Thyroid gland (tissue), 4 donors: Measurements from ENCODE around the gene EML3. TPM values are rescaled to one million over a fixed set of nuclear protein-coding genes. Genes with fewer than 3 reads are reported as not detected.
A peak's percentile ranks its signal among the peaks of the same experiment; 100 is the strongest.

Experiments used
- DNase-seq, 2 donors: peaks; one replicate each; pipeline ENCODE4 v3.0.0-alpha.2; 2019
- H3K27ac ChIP-seq, 3 donors: fragments of 200-600 bp; sonication (generic); 1 replicate in 2 of 3; 2 replicates in 1 of 3; pipeline ENCODE4 v1.5.1; 2016 to 2019; ENCODE audit warnings: mild to moderate bottlenecking in 1 of 3, moderate library complexity in 1 of 3
- H3K27me3 ChIP-seq: fragments of 200-600 bp; sonication (generic); one replicate; pipeline ENCODE4 v1.5.1; 2019
- H3K36me3 ChIP-seq, 2 donors: fragments of 200-600 bp; sonication (generic); one replicate each; pipeline ENCODE4 v1.5.1; 2016 to 2019
- H3K4me1 ChIP-seq, 2 donors: fragments of 200-600 bp; sonication (generic); one replicate each; pipeline ENCODE4 v1.5.1; 2017 to 2019
- H3K4me3 ChIP-seq, 3 donors: fragments of 200-600 bp; sonication (generic); replicated peaks in 1 of 3; 1 replicate in 2 of 3; 2 replicates in 1 of 3; pipeline ENCODE4 v1.5.1; 2016; ENCODE audit warnings: mild to moderate bottlenecking in 1 of 3
- H3K9me3 ChIP-seq: fragments of 200-600 bp; sonication (generic); one replicate; pipeline ENCODE4 v1.5.1; 2017
- POLR2A ChIP-seq, 2 donors: fragments of 450-650 bp; IDR thresholded peaks; one replicate each; pipeline ENCODE4 v1.6.1; 2017; ENCODE audit warnings: antibody characterized with exemption in 2 of 2, mild to moderate bottlenecking in 2 of 2, moderate library complexity in 1 of 2
- WGBS, 2 donors: methylation state at CpG; one replicate each; pipeline ENCODE4 v1.1.5; 2017; 5-methylcytosine and 5-hydroxymethylcytosine counted together
- intact Hi-C: fragments of 100-400 bp; cut with DNase I; formaldehyde crosslinking; loops from one replicate; pipeline ENCODE4 v1.15.1; 2023
- total RNA-seq, 4 donors: library from RNA; depleted of rRNA; stranded (reverse); fragments of >200 nt; gene quantifications; one replicate each; pipeline ENCODE4 v1.2.3, GENCODE V29; 2016
- TF ChIP-seq, protein P1 (sequence below), 6 experiments: fragments of 200-600 bp in 3 of 6; fragments of 450-650 bp in 3 of 6; sonication (generic) in 3 of 6; IDR thresholded peaks; one replicate each; pipeline ENCODE4 v1.5.1; 2016 to 2019; ENCODE audit warnings: antibody characterized with exemption in 6 of 6, mild to moderate bottlenecking in 2 of 6, inconsistent platforms in 1 of 6, moderate library complexity in 1 of 6

EML3 gene
- total RNA-seq, 4 donors from 2014 or later = 28.3 to 58.0 (median 46.6) TPM

DNA sequence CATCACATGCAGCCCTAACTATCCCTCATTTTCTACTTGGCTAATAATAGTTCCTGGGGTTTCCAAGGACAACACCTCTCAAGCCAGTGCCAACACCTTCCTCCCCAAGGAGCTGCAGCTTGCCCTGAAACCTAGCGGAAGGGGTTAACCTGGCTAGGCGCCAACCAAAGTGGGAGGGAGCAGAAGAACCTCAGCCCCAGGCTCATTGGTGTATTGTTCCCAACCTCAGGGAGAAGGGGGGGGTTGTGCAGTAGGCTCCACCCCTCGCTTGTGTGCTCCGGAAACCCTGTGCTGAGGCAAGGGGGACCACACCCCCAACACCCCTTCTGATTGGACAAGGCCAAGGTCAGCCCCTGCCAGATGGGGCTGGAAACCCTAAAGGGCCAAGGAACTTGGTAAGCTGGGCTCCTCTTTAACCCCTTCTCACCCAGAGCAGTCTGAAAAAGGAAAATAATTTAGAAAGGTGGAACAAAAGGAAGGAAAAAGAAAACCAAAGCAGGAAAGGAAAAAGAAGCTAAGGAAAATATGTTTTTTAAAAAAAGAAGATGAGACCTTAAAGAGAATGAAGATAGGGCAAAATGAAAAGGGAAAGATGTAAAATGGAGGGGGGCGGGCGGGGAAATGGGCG is 13.4 kb downstream of the EML3 start:
- Histone ChIP-seq H3K9me3 (no peaks in the 10 kb centered on the region), H3K4me1 (peaks cover 19 to 21% of the 10 kb centered on the region in 2 donors), H3K27me3 (no peaks in the 10 kb centered on the region), H3K27ac (peak overlapping the region in 2 of 3 donors; percentile 24 to 45), H3K4me3 (peak overlapping the region in 1 of 3 donors; percentile 9), H3K36me3 (peaks cover 40 to 42% of the 10 kb centered on the region in 2 donors)
- intact Hi-C loops = no loop called here
- TF ChIP-seq, protein P1, sequence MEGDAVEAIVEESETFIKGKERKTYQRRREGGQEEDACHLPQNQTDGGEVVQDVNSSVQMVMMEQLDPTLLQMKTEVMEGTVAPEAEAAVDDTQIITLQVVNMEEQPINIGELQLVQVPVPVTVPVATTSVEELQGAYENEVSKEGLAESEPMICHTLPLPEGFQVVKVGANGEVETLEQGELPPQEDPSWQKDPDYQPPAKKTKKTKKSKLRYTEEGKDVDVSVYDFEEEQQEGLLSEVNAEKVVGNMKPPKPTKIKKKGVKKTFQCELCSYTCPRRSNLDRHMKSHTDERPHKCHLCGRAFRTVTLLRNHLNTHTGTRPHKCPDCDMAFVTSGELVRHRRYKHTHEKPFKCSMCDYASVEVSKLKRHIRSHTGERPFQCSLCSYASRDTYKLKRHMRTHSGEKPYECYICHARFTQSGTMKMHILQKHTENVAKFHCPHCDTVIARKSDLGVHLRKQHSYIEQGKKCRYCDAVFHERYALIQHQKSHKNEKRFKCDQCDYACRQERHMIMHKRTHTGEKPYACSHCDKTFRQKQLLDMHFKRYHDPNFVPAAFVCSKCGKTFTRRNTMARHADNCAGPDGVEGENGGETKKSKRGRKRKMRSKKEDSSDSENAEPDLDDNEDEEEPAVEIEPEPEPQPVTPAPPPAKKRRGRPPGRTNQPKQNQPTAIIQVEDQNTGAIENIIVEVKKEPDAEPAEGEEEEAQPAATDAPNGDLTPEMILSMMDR (IDR thresholded peaks at IDR 0.05) = no peak
- no peak for TF ChIP-seq POLR2A (IDR thresholded peaks at IDR 0.05)
- WGBS, 2 donors = 59% methylated on average over 6 to 7 of the region's 7 CpGs
- DNase-seq = peak; percentile 80 to 85

DNA sequence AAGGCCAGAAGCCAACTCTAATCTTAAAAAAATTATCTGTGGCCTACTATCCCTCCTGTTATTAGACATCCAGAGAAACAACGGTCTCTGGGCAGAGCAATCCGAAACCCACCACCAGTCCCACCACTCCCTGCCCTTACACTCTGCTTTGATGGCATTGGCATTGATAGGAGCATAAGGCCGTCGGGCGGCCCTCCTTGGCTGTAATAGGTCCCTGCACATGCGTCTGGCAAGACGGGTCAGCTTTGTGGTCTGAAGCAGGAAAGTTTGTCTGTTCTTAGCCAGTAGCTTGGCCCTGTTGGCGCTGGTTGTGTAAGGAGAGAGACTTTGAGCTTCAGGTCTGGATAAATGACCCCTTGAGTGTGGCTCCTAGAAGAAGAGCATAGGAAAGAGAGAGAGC is 17.5 kb downstream of the EML3 start:
- Histone ChIP-seq H3K4me1 (peaks cover 19 to 32% of the 10 kb centered on the region in 2 donors), H3K27me3 (no peaks in the 10 kb centered on the region), H3K27ac (no peak overlapping the region), H3K9me3 (no peaks in the 10 kb centered on the region), H3K36me3 (peaks cover 48 to 51% of the 10 kb centered on the region in 2 donors), H3K4me3 (no peak overlapping the region)
- TF ChIP-seq, protein P1 (IDR thresholded peaks at IDR 0.05) = no peak
- no peak for TF ChIP-seq POLR2A (IDR thresholded peaks at IDR 0.05)
- WGBS, 2 donors = 86 to 88% methylated on average over 8 of the region's 8 CpGs
- no peak for DNase-seq
- intact Hi-C loops = no loop called here

DNA sequence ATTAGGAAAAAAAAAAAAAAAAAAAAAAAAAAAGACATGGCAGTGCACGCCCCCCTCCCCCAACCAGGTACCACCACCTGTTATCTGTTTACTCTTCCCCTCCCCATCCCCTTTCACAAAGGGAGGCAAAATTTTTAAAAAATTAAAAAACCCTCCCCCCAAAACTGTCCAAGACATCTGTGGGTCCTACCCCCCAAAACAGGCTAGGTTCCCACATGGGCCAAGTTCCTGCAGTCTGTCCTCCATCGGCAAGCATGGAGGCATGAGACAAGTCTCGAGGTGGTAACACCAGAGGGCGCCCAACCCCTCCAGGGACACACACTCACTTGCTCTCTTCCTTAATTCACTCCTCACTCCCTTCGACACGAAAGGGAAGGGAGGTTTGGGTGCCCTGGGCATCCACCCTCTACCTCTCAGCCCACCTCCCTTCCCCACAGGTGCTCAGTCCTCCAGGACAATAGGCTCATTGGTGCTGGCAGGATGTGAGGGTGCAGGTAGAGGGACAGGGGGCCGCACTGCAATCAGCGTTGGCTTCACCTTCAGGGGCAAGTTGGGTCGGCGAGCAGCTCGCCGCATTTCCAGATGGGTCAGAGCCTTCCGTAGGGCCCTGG is 19.0 kb downstream of the EML3 start:
- 61 to 65% methylated on average over 9 to 13 of the region's 13 CpGs for WGBS, 2 donors
- peak overlapping the region in 1 of 3 donors; percentile 84 for H3K27ac ChIP-seq
- H3K36me3 ChIP-seq = peaks cover 48 to 51% of the 10 kb centered on the region in 2 donors
- DNase-seq = peak; percentile 59 to 68
- peaks cover 15 to 31% of the 10 kb centered on the region in 2 donors for H3K4me1 ChIP-seq
- H3K27me3 ChIP-seq = no peaks in the 10 kb centered on the region
- H3K9me3 ChIP-seq = no peaks in the 10 kb centered on the region
- intact Hi-C loops = no loop called here
- H3K4me3 ChIP-seq = no peak overlapping the region
- TF ChIP-seq, protein P1 (IDR thresholded peaks at IDR 0.05) = peak in 3 of 6 experiments; percentile 28 to 42 (median 41)
- no peak for TF ChIP-seq POLR2A (IDR thresholded peaks at IDR 0.05)

DNA sequence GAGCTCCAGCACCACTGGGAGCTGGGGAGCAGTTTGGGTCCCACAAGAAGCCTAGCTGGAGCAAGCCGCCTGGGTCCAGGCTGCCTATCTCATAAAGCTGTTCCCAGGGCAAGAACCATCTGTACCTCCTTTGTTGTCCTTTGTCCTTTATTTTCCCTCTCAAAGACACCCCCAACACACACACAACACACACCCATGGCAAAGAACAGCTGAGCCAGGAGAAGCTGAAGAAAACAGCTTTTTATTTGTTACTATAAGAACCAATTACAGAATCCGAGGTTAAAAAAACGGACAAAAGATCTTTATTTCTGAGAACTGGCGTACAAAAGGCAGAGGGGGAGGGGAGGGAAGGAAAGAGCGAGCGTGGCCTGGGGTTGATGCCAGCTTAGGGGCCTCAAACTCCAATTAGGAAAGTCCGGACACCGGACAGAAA is 19.6 kb downstream of the EML3 start:
- H3K4me3 ChIP-seq = no peak overlapping the region

More for the DNA sequence above, 19.6 kb downstream of the EML3 start:
- H3K4me1 ChIP-seq = peaks cover 15 to 34% of the 10 kb centered on the region in 2 donors
- TF ChIP-seq, protein P1 (IDR thresholded peaks at IDR 0.05) = no peak
- no peak for TF ChIP-seq POLR2A (IDR thresholded peaks at IDR 0.05)
- peaks cover 42 to 46% of the 10 kb centered on the region in 2 donors for H3K36me3 ChIP-seq
- 79 to 80% methylated on average over 8 of the region's 8 CpGs for WGBS, 2 donors
- no peak for DNase-seq
- H3K27ac ChIP-seq = peak overlapping the region in 2 of 3 donors; percentile 84 to 91
- intact Hi-C loops = no loop called here
- H3K27me3 ChIP-seq = no peaks in the 10 kb centered on the region
- no peaks in the 10 kb centered on the region for H3K9me3 ChIP-seq
